DMS79 (cell line): Measurements from ENCODE around the gene INPP5E.

Source experiments
- DNase-seq: peaks from one replicate; lab custom pipeline; 2025; lab: John Stamatoyannopoulos, UW

Gene INPP5E

DNA sequence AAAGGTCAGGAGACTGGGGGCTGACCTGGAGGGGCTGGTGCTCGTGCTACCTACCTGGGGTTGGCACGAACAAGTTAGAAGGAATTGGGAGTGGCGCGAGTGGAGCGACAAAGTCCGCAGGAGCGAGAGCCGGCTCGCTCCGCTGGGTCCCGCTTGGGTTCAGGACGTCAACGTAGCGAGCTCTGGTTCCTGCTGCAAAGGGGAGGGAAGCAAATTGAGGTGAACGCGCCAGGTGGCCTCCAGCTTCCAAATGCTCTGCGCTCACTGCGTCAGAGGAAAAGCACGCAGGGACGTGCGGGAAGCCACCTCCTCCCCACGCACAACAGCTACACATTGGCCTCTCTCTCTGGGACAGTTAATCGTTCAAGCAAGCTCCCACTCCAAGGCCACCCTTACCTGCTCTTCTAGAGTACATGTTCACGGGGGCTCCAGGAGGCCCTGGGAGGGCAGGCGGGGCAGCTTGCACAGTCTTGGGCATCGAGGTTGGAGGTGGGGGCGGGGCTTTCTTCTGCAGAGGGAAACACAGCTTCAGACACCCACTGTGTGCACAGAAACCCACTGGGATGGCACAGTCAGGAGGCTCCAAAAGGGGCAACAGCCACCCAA lies 7.6 kb upstream of the INPP5E start:
- no peak for DNase-seq

DNA sequence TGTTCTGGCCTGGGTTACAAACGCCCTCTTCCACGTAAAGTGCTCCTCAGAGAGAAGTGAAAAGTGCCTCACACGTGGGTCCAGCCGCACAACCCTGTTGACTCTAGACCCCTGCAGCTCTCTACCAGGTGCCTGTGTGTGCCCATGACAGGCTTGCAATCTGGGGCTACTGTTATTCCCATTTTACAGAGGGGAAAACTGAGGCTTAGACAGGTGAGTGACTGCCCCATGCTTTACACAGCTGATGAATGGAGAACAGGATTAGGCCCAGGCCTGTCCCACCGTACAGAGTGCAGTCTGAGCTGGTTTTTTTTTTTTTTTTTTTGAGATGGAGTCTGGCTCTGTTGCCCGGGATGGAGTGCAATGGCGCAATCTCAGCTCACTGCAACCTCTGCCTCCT lies 6.2 kb upstream of the INPP5E start:
- DNase-seq: no peak

DNA sequence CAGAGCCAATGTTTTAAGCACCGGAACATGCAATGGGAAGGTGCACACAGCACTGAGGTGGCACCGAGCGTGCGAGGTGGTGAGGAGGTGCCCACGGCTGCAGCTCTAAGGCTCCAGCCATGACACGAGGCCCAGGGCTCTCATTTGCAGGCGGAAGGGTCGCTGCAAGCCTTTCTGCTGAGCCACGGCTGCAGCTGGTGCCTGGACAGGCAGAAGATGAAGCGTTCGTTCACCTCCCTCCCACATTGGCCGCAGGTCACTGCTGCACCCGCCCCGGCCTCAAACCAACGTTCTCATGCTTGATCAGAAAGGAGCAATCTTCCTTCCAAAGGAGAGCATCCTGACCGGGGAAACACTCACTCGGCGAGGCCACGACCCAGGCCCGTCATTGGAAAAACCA lies 4.5 kb upstream of the INPP5E start:
- DNase-seq: no peak

DNA sequence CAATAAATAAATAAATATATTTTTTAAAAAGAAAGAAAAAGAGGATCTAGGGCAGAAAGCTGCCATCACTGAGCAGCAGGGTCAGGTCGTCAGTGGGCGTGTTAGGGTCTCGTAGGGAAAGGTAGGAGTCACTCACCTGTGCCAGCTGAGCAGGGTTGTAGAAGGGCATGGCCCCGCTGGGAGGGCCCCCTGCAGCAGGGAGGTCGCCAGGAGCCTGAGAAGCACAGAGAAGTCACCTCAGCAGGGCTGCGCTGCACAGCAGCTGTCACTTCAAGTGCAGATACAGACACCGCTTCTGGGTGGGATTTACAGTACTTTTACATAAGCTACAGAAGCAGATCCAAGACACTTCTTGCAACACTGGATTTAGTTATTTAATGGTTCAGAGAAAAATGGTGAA lies 4.0 kb upstream of the INPP5E start:
- no peak for DNase-seq

DNA sequence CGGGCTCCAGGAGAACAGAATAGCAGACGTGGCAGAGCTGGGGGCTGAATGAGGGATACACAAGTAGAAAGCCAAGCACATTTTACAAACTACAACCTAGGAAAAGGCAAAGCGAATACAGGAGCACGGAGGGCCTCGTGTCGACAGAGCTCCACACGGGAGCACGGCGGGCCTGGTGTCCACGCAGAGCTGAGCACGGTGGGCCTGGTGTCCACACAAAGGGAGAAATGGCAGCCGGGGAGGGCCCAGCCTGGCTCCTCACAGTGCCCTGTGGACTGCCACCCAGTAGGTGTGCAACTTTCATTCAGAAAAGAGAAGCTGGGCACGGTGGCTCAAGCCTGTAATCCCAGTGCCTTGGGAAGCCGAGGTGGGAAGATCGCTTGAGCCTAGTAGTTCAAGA lies 3.4 kb upstream of the INPP5E start:
- DNase-seq: no peak

DNA sequence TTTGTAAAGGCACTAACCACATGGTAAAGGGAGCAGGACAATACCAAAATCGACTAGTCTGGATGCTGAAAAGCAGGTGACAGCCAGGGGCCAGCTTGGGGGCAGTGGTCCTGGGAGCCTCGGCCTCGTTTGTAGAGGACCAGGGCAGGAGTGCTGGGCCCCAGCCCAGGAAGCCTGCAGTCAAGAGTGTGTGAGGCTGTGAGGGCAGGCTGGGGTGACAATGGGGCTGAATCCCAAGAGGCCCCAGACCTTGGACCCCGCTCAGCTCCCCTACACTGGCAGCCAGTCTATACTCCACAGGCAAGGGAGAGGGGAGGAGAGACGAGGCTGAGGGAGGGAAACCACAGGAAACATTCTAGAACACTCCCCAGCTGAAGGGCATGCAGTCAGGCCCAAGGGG lies 2.6 kb upstream of the INPP5E start:
- DNase-seq: no peak

DNA sequence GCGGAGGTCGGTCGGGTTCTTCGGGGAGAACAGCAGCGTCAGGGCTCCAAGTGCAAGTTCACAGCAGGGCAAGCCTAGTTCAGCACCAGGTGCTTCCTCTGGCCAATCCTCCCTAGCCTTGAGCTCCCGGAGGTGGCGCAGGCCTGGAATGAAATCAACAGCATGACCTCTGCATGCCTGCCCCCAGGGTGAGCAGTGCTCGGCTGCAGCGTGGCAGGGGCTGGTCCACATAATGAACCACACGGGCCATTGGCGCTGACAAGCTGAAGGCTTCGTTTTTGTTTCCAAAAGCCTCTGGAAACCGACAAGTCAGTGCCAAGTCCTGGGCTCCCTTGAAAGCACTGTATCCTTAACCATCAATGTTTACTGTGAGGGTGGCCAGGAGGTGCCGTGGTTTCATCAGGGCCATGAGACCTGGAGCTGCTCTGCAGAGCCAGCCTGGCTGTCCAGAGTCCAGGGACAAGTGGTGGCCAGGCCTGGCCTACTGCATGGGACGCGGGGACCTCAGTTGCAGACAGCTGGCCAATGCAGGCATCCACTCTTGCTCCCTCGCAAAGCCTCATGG lies 2.1 kb upstream of the INPP5E start:
- DNase-seq: no peak

DNA sequence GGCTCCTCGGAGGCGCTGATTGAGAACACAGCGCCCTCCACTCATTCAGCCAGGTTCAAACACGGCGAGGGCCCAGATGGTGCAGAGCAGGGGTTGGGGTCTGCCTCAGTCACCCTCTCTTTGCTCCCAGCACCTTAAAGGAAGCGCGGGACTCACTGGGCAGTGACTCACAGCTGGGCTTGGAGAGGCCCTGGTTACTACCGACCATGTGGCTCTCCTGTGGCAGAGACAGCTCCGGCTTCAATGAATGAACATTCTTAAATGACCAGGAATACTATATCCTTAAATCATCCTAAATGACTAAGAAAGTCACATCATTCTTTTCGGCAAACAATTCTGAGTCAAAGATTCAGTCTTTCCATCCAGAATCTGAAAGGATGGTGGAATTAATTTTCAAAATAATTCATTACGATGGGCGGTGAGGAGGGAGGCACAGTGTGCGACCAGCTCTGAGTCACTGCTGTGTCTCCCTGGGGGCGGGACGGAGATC lies 1.6 kb upstream of the INPP5E start:
- DNase-seq: no peak

DNA sequence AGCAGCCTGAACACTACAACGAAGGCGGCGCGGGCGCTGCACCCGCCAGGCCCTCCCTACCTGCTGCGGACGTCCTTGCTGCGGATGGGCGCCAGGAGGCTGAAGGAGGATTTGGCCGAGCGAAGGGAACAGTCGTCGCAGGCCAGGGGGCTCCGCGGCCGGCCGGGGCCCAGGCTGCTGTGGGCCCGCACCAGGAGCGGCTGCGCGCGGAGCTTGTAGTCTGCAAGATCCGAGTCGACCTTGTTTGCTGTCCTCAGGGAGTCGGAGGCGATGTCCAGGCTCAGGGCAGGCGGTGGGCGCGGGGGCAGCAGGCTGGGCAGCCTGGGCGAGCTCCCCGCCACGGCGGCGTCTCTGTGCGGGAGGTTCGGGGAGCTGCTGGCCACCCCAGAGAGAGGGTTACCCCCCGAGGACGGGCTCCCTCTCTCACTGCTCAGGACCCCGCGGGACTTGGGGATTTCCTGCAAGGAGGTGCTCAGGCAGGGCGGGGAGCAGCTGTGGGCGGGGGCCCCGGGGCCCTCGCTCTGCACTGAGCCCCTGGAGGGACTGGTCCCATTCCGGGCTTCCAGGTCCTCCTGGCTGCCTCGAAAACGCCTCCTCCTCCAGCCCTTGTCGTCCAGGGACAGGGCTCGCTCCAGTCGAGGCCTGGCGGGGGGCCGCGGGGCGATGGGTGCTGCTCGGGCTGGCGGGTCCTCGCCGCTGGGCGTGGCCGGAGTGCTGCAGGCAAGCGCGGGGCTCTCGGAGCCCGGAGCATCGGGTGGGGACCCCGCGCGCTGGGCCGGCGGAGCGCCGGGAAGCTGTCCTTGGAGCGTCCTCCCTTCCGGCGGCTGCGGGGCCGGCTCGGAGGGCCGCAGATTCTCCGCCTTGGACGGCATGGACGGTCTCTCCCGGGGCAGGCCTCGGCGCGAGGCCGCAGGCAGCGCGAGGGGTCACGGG lies 831 bp downstream of the INPP5E start:
- DNase-seq: no peak

DNA sequence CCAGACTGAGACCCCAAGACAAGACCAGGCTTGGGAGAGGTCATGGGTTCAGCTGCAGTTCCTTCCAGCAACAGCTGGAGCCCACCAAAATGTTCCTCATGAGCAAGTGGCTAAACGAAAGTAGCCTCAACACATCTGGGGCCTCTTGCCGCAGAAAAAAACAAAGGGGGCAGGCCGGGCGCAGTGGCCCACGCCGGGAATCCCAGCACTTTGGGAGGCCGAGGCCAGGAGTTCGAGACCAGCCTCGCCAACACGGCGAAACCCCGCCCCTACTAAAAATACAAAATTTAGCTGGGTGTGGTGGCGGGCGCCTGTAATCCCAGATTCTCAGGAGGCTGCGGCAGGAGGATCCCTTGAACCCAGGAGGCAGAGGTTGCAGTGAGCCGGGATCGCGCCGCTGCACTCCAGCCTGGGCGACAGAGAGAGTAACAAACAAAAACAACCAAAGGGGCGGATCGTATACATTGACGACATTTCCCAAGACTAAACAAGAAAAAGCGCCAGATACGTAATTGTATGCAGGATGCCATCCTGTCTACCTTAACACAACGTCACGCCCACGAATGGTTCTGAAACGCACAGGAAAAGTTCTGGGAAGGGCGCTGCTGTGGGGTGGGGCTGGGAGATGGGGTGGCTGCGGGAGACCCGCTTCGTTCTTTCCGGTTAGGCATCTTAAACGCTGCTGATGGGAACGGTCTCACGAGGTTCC lies 1.7 kb downstream of the INPP5E start:
- no peak for DNase-seq

DNA sequence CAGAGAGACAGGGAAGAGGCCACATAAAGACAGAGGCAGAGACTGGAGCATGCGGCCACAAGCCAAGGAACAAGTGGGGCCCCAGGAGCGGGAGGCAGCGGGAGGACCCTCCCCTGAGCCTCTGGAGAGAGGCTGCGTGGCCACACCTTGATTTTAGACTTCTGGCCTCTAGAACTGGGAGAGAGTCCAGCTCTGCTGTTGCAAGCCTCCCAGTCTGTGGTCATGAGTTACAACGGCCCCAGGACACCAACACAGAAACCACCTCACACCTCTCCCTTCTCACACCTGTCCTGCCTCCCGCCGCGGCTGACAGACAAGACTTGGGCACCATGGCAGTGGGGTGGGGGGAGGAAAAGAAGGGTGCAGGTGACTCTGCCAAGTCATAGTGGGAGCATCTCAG lies 2.2 kb downstream of the INPP5E start:
- no peak for DNase-seq

DNA sequence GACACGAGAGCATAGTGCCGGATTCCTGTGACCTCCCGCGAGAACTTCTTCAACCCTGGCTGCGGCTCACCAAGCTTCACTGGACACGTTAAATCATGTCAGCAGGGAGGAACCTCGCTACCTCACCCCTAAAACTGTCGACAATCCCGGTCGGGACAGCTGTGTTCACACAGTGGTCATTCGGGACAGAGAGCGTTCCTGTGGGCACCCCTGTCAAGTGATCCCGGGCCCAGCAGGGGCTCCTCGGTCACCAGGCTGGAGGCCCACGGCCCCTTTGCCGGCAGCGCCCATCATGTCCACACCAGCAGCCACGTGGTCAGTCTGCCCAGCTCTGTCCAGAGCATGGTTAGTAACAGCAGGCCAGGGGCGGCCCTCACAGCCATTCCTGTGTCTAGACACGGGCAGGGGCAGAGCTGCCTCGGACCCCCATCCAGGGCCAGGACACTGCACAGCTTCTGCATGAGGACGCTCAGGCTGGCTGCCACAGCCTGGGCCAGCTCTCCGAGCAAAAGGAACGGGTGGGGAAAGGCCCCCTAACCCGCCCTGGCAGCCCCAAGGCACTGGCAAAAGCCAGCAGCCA lies 3.5 kb downstream of the INPP5E start:
- DNase-seq: no peak

DNA sequence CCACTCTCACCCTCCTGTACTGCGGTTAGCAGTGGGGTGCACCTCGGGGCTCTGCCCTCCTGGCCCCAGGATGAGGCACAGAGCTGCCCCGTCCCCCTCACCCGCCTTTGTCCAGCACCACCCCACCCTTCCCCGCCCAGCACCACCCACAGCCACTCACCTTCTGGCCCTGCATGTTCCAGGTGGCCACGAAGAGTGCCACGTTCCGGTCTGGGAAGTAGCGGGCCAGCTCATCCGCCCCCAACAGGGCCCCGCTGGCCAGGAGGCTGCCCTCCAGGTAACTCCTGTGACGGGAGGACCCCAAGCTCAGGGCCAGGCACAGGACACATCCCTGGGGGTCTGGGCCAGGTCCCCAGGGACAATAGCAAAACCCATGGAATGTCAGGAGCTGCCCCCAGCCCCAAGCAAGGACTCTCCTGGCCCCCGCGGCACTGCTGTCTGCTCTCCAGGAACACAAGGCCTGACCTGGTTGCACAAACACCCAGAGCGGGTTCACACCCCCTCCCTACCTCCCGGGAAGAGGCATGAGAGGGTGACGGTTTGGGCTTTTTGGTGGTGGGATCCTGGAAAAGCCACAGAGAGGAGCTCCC lies 5.0 kb downstream of the INPP5E start:
- DNase-seq: no peak

DNA sequence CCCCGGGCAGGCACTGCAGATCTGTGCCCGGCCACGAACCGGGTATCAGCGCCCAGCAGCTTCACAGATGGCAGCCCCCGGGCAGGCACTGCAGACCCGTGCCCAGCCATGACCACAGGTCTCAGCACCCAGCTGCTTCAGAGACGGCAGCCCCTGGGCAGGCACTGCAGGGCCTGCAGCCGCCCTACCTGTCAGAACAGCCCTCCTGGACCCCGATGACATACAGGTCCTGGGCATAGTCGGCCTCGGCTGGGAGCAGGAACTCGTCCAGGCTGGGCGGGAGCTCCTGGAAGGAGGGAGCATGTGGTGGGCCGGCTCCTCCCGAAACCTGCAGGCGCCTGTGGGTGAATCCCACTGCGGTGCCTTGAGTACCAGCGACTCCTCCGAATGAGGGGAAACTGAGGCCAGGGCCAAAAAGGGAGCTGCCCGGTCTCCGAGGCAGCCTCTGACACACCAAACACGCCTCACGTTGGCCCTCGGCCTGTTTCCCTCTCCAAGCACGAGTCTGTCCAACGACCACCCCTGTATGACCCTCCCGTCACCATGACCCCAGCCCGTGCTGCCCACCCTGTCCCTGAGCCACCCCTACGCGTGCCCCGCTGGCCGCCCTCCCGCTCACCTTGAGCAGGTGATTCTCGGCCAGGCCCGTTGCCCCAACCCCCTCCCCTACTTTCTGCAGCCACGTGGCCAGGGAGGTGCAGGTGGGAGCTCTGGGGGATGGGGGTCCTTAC lies 5.6 kb downstream of the INPP5E start:
- DNase-seq: no peak

DNA sequence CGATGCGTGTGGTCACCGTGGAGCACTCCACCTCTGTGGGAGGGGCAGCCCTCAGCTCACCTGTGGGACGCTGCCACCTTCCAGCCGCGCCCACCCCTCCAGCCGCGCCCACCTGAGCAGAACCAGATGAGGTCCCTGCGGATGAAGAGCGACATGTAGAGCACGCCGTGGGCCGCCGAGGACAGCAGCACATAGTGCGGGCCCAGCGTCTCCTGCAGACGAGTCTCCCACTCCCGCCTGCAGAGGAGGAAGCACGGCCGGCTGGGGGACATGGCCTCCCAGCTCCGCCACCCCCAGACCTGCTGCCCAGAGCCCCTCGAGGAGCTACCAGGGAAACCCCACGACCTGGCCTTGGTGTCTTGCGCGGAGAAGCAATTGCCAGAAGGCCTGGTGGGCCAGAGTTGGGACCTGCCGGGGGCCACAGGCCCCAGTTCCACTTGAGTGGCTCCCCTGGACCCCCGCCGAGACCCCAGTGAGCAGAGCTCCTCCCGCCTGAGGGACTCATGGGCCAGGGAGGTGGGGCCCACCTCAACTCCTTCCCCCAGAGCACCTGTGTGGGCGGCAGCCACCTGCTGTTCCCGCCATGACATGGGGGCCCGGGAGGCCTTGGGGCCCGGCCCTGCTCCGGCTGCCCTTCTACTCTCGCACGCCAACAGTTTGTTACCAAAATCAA lies 6.5 kb downstream of the INPP5E start:
- no peak for DNase-seq

DNA sequence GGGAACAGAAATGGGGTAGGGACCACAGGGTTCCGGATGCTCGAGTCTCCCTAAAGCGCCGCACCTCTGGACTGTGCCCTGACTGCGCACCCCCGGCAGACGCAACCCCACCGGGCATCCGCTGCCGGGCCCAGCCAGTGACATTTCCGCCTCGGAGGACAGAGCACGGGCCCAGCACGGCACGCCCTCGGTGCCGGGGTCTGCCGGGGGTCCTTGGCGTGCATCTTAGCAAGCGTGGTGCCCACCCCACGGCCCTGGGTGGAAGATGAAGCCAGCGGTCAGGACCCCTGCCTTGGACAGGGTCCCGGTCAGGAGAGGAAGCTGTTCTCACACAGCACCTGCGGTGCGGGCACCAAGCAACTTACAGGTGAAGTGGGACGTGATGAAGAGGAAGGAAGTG lies 7.1 kb downstream of the INPP5E start:
- no peak for DNase-seq

DNA sequence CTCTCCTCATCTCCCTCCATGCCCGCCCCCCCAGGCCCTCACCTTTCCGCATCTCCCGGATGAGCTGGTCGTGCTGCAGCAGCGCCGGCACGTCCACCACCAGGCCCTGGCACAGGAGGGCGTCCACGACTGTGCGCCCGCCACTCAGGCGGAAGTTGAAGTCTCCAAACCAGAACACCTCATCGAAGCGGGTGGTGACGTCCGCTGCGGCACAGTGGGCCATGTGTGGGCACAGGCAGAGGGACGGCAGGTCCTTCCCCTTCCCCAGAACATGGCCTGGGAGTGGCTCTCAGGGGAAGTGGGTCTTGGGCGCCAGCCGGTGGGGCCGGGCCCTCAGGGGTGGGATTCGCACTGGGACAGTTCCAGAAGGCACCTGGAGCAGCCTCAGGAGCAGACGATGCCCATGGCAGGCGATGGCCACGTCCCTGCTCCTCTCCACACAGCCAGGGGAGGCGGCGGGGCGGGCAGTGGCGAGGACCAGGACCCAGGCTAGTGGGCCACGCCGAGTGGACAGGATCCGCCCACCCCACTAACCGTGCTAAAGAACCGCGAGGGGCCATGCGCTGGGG lies 7.8 kb downstream of the INPP5E start:
- DNase-seq: no peak

DNA sequence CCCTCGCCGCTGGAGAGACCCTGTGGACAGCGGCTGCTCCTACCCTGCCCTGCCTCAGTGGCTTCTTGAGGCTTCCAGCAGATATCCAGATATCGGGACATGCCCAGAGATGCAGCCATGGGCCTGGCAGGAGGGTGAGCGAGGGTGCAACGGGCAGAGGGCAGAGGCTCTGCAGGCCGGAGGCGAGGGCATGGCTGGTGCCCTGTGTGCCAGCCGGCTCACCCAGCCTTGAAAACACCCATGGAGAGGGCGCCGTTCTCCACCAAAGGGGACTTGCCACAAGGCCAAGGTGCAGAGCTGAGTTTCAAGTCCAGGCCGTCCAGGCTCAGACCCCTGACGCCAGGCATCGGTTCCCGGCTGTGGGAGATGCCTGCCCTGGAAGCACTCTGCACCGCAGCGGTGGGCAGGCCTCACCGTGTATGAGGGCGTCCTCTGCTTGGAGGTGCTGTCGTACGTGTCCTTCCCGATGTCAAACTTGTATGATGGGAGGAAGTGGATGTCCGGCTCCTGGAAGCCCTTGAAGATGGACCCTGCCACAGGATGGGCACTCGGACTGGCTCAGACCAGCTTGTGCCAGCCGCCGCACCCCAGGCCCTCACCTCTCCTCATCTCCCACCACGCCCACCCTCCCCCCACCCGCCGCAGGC lies 8.9 kb downstream of the INPP5E start:
- DNase-seq: no peak

DNA sequence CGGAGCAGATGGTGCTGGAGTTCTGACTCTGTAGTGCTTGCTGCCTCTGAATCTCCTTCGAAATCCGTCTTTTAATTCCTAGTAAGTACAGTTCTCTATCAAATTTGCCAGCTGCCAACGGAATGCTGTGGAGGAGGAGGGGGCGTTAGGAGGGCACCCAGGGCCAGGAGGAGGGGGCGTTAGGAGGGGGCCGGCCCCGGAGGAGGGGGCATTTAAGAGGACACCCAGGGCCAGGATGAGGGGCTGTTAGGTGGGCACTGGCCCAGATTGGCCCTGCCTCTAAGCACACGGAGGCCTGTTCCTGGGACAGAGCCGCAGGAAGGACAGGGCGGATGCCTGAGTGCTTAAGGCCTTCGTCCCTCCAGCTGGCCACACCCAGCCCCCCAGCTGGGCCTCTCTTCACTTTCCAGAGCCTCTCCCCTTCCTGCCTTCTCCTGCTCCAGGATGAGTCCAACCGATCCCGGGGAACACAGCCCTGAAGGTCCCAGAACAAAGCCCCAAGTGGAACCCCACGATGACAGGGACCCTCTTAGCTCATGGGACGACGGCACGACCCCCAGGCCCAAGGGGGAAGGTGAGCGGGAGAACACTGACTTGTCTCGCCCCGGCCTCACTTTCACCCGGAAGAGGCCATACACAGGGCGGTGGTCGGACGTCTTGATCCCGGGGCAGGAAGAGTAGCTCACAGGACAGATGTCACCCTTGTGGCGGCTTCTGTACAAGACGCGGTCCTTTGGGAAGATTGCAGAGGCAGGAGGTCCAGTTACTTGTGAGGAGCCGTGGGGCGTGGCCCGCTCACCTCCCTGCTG lies 9.8 kb downstream of the INPP5E start:
- DNase-seq: no peak
